ENCODE data around the gene SOCS2.

- TF ChIP-seq CTCF (IDR thresholded peaks at IDR 0.05) (no peak), POLR2A (IDR thresholded peaks at IDR 0.05) (no peak)
Observed at GRCh38 chr12:93563807-93564538, 8.5 kb upstream of the SOCS2 start.
